GM12864 (cell line): Measurements from ENCODE around the gene WNK4.

Experiments
- DNase-seq: peaks from one replicate; pipeline ENCODE4 v3.0.0-alpha.2; 2011; ENCODE audit warnings: low read depth
- H3K4me3 ChIP-seq: 2 replicates; pipeline ENCODE4 v1.5.1; 2011; ENCODE audit warnings: mild to moderate bottlenecking, low read depth, low read length, control low read depth
- CTCF ChIP-seq: IDR thresholded peaks from 2 replicates; pipeline ENCODE4 v1.5.1; 2011; ENCODE audit warnings: low read depth, mild to moderate bottlenecking, moderate library complexity, low read length, control low read depth, inconsistent platforms; ENCODE audit errors: missing control alignments

WNK4 gene

GRCh38 chr17:42843358-42843934 lies 63.0 kb downstream of the WNK4 start:
- peak; percentile 82 for TF ChIP-seq CTCF
- no peak overlapping the region for H3K4me3 ChIP-seq
- DNase-seq, result no peak

DNA sequence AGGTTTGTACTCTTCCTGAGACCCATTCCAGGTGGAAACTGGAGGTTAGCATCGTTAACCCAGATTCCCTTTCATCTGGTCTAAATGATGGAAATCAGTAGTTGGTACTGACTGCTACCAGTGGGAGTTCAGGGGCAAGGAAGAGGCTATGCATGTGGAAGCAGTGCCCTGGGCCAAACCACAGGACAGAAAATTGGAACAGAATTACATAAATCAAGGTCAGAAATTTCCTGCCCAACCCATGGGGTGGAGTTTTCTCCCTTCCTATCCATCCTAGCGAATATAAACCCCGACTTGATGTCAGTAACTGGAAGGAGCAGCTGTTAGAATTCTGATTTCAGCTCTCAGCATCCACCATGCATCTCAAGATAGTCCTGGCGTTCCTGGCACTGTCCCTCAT lies 63.9 kb downstream of the WNK4 start, which contains the start of gene AOC2:
AOC2 (plus strand) TSS at position 310 of the 400 bp plus-strand sequence; CDS start at position 357, 47 bp downstream.
- no peak for TF ChIP-seq CTCF
- no peak for DNase-seq
- H3K4me3 ChIP-seq, result no peak within 1 kb of the TSS

- no peak overlapping the region for H3K4me3 ChIP-seq
- no peak for DNase-seq
- TF ChIP-seq CTCF, result no peak
Observed at GRCh38 chr17:42844761-42845555, 64.5 kb downstream of the WNK4 start.

DNA sequence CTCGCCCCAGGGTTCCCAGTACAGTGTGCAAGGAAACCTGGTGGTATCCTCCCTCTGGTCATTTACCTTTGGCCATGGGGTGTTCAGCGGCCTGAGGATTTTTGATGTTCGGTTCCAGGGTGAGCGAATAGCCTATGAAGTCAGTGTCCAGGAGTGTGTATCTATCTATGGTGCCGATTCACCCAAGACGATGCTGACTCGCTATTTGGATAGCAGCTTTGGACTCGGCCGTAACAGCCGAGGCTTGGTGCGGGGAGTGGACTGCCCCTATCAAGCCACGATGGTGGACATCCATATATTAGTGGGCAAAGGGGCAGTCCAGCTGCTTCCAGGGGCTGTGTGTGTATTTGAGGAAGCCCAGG lies 65.1 kb downstream of the WNK4 start:
- TF ChIP-seq CTCF, result no peak
- DNase-seq, result no peak
- no peak overlapping the region for H3K4me3 ChIP-seq

DNA sequence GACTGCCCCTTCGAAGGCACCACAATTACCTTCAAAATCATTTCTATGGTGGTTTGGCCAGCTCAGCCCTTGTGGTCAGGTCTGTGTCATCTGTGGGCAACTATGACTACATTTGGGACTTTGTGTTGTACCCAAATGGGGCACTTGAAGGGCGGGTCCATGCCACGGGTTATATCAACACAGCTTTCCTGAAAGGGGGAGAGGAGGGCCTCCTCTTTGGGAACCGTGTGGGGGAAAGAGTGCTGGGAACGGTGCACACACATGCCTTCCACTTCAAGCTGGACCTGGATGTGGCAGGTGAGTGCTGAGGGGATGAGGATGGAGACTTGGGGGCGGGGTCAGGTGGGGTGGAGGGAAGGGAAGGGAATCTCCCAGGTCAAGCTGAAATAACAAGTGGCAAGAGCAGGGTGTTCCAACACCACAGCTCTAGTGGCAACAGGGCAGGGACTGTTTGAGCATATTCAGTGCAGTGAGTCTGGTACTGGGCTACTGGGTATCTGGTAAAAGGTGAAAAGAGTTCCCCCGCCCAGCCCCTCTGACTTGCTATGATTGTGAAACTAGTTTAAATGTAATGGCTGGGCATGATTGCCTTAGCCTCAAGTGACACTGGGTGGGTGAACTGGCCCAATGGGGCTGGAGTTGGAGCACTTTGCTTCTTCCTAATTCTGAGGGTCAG lies 65.6 kb downstream of the WNK4 start:
- no peak for DNase-seq
- no peak for TF ChIP-seq CTCF
- H3K4me3 ChIP-seq, result no peak overlapping the region
